ENCODE data around the gene UTRN.
A peak's percentile ranks its signal among the peaks of the same experiment; 100 is the strongest.

The UTRN gene

DNA sequence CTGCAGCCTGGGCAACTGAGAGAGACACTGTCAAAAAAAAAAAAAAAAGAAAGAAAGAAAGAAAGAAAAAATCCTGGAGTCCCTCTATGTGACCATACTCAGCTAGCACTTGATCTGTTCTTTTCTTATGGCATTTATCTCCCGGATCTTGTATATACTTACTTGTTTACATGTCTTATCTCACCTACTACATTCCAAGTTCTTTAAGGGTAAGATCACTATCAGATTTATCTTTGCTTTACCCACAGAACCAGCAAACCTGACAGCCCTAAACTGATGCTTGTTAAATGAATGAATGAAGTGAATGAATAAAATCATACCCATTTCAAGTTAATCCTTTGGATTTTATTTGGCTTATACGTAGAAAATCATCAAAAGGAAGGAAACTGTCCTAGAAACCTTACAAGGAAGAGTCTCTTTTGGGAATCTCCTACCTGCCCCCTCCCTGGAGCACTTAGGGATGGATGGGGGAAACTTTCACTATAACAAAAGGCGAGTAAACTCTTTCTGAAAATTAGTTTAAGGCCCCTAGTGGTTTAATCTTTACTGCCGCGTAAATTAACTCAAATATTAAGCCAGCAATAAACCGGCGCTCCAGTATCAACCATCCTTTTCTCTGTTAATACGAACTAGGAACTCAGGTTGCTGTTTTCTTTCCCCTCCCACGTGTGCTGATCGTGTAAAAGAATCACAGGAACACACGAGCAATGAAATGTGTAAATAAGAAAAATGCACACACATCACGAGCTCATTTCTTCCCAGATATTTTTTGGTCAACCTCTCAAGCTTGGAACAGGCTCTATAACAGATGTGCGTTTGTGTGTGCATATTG, 1.3 kb upstream of the UTRN start:
- no peak for DNase-seq

DNA sequence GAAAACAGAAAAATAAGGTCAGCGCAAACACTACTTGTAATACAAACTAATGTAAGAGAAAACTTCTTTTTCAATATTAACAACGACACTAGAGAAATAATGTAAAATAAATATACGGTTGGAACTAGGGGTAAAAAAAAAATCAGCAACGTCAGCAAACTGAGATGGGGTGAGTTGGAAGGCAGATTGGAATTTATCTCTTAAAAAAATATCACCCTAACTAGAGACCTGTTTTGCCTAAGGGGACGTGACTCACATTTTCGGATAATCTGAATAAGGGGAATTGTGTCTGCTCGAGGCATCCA, 705 bp upstream of the UTRN start:
- no peak for DNase-seq

DNA sequence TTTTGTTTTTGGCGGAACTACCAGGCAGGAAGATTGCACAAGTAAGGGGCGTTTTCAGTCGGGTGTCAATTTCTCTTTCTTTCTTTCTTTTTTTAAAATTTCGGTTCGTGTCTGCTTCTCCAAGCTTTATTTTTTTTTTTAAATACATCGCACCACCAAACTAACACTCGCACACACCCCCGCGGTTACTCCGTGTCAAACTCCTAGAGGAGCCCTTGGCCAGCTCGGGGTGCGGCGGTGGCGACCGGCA, 338 bp downstream of the UTRN start:
- DNase-seq, result no peak

DNA sequence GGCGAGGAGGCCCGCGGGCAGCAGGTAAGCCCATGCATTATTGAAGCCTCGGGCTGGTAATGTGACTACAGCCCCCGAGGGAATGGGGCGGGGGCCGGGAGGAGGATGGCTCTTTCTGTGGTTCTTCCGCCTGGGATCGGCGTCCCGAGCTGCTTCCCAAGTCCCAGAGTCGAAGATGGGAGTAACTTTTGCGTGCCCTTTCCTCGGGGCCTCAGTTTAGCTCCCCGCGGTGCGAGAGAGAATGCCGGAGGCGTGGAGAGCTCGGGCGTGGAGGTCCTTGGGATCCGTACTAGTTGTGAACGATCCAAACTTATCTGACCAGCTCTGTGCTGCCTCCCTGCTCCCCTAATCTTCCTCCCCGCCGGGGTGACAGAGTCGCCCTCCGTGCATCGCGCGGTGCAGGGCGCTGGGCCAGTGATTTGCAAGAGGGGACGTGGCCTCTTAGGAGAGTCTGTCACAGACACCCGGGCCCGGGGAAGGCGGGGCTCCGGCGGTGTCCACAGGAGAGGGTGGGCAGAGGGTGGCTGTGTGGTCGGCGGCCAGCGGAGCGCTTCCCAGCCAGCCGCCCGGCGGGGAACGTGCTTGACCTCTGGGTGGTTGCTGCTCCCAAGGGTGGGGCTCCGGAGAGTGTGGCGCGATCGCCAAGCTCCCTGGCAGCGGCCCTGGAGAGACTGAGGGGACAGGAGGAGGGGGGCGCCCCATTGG, 815 bp downstream of the UTRN start:
- DNase-seq, result peak; percentile 13

DNA sequence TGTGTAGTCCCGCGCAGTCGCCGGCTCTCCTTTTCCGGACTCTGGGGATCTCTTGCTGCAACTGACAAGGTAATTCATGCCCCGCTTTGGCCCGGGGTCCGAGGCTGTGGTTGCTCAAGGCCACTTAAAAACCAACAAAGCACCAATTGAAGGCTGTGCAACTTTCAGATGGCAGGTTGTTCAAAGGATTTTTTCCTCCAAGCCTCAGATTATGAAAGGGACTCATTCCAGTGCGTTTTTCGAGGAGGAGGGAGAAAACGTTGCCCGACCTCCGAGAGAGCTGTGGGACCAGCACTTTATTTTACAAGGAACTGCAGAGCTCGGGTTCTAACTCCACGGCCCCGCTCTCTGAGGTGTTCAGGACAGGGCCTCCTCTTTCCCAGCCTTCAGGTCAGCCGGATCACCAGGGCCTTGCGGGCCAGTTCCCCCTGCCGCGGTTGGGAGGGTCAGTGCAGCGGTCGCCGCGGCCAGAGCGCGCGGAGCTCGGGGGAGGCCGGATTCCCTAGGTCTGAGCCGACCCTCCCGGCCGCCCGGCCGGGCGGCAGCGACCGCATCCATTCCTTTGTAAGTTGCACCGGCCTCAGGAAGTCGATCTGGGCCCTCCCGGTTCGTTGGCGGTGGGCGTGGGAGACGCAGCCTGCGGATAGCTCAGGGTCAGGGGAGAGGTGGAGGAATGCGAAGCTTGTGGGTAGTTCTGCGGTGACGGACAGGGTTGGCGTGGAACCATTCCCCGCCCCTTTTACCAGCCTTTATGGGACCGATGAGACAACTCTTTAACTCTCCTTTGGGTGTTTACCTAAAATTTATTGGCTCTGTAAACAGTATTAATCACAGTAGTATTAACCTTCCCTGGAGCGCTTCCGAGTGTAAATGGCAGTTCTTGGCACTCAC, 1.6 kb downstream of the UTRN start:
- peak; percentile 11 for DNase-seq

DNA sequence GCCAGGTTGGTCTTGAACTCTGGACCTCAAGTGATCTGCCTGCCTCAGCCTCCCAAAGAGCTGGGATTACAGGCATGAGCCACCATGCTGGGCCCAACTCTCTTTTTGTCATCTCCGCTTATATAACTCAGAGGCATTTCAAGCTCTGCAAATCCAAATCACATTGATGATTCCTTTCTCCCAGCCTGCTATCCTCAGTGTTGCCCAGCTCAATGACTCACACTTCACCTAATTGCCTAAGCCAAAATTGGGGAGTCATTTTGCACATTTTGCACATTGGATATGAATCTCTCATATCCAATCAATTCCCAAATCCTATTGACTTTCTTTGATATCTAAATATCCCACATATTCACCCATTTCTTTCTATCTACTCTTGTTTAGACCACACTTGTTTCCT, 3.9 kb downstream of the UTRN start:
- no peak for DNase-seq

DNA sequence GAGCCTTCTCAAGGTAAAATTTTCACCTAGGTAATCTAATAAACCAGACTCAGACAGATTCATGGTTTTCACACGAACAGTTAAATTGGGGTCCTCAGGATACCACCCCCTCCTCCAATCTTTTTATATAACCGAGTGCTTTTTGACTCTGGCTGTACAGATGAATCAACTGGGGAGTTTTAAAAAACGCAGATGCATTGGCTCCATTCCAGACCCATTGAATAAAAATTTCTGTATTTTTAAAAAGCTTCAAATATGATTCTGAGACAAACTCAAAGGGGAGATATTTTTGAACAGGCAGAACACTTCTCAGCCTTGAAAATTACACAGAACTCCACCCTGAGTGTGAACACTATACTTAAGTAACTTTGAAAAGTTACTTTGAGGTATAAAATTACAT, 7.2 kb downstream of the UTRN start:
- DNase-seq, result no peak

DNA sequence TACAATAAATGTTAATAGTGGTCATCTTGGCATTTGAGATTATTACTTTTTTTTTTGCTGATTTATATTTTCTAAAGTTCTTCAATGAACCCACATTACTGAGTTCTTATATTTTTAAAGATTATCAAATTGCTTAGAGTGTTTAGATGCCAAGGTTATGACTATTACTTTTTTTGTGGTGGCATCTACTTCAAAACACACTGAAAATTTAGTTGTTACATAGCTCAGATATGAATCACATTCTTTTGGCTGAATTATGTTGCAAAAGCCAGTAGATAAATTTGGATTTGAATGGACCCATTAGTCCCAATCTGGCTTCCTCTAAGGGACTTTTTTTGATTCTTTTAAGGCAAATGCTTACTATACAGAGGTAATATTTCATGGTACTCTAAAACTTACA, 8.9 kb downstream of the UTRN start:
- DNase-seq, result no peak

DNA sequence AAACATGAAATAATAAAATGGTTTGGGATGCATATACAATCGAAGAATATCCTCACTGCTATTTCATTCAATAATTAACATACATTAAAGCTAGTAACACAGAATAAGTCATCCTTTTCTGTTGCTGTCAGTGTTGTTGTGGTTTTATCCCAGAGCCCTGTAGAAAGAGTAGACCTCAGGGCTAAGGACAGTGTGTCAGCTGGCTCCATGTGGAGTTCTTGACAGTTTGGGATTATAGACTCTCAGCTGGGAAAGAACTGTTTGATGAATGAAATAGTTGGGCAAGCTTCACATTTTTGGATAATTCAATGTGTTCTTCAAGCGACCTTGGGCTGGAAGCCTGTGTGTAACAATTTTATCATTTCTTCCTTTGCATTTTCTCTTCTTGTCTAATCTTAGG, 10.1 kb downstream of the UTRN start:
- no peak for DNase-seq

DNA sequence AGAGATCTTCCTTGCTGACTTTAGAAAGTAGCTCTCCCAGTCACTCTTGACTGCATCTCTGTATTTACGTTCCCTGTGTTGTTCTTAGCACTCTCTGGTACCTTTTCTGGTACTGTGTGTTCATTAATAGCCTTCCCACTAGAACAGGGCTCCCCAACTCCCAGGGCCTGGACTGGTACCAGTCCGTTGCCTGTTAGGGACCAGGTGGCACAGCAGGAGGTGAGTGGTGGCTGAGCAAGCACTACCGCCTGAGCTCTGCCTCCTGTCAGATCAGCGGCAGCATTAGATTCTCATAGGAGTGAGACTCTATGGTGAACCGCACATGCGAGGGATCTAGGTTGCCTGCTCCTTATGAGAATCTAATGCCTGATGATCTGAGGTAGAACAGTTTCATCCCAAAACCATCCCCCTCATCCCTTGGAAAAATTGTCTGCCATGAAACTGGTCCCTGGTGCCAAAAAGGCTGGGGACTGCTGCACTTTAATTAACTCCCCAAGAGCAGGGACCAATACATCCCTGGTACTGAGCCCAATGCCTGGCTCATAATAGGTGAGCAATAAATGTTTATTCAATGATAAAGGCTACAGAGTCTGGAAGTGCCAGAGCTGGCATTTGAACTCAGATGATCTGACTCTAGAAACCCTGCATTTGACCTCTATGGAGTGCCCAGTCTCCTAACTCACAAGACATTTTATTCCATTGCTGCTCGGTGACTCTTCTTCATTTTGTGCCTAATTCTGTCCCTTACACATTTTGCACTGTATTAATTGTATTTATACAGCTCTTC, 11.0 kb downstream of the UTRN start:
- DNase-seq, result no peak

DNA sequence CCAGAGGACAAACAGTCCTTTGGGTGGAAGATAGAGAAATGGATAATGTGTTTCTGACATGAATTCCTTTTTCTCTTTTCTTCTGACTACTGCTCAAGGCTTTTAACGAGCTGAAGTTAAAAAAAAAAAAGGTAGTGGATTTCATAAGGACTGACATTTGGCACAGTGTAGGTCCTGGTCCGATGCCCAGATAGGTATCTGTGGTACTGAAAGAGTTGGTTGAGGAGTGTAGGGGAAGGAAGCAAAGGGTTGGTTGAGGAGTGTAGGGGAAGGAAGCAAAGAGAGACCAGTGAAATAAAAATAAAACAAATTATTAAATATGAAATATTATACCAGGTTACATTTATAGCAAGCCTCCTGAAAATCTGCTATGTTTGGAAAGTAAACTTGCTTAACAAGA, 11.8 kb downstream of the UTRN start:
- DNase-seq, result no peak

DNA sequence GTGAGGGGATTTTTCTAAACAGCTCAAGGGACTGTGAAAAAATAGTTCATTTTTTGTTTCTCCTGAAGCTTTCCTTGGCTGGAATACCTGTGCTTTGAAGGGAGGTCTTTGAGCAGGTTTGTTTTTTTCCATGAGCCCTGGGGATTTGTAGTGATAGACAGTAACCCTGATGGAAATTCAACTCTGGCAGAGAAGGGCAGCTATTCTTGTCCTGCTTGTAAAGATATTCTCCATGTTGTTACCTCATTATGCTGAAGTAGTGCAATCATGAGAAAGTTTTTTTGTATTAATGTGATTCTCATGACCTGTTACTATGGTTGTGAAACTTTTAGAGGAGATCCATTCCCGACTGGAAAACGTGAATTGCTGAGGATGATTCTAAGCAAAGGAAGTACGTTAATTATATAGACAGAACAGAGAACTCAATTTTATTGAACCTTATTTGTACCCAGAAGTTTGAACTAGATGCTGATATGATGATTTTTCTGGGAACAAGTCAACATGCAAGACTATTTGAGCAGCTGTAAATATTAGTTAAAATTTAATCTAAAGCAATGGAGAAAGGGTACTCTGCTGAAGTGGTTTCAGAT, 12.5 kb downstream of the UTRN start:
- no peak for DNase-seq

DNA sequence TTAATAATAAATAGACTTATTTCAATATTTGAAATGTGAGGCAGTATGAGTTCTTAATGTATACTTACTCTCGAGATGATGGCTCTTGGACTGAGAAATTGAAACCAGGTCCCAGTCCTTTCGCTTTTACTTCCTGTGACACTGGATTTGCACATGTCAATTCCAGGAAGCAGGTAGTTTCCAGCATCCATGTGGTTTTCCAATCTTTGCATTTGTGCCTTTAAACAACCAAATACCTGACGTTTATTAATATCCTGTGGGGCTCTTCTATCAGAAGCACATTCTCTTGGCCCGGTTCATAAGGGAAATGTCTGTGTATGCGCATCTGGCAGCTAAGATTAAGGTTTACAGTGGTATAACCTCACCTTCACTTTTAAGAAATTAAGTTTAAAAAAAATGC, 13.1 kb downstream of the UTRN start:
- no peak for DNase-seq

DNA sequence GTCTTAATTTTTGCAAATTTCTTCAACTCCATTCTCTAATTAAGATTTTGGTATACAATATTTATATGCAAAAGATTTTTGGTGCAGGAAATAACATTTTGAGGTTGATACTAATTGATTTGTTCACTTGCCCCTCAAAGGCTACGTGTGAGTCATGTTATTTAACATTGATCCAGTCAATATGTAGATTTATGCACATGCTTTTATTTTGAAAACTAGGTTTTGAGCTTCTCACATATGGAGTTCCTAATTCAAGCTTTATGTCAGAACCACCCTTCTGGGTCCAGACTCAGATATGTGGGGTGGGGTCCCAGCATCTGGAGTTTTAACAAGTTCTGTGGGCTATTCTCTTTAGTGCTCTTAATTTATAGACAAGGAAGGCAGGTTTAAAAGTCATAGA, 13.8 kb downstream of the UTRN start:
- no peak for DNase-seq

DNA sequence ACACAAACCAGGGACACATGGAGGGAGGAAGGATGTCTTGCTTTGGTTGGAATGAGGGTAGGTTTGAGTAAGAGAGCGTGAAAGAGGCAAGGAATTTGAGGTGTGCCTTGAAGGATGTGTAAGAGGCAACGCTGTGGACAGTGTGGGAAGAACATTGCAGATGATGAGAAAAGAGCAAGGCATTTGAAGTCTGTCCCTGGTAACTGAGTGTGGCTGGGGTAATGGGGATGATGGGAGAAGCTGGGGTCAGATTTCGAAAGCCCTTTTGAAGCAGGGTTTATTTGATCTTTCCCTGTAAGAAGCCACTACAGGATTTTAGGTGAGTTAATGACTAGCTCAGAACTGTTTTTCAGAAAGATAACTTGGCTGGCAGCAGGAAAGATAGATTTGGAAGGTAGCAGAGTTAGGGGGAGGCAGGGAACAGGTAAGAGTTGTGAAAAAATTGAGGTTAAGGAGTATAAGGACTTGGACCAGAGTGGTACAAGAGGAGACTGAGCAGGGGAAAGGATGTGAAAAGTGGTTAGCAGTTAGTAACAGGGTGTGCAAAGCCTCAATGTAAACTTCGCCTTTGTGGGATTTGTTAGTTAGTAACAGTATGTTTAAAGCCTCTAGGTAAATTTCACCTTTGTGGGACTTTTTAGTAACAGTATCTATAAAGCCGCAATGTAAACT, 17.7 kb downstream of the UTRN start:
- DNase-seq, result no peak

DNA sequence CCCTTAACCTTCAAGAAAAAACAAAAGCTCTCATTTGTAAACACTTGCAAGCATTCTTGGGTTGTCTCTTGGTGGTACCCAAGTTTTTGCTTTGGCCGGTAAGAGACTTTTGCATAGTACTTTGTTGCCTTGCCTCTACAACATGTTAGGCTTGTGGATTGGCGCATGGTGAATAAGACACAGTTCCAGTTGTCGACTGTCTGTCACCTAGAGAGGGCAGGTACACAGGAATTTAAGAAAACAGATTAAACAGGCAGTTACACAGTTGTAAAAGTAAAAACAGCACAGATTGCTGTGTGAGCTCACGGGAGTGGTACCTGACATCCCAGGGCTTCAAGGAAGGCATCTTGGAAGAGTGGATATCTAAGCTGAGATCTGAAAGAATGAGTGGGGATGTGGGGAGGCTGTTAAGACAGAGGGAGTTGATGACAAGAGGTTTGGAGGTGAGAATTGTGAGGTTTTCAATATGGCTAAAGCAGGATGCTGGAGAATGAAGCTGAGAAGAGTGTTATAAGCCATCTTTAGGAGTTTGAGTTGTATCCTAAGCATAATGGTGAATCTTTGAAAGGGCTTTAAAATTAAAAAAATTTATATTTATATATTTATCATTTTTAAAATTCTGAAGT, 19.2 kb downstream of the UTRN start:
- DNase-seq, result no peak

DNA sequence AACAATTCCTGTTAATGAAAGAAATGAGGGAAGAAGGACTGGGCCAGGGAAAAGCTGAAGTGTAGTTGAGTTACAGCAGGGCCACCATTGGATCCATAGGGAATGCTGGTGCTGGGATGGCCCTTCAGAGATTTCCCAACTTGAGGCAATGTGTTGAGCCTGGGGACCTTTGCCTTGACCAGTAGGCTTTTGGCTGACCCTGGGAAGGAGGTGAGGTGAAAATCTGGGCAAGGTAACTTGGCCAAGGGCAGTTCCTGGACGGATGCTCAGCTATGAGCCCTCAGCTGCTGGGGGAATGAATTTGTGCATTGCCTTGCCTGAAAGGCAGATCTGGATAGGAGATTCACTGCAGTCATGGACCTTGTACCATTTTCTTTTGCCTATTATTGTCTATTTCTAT, 20.4 kb downstream of the UTRN start:
- DNase-seq, result no peak

DNA sequence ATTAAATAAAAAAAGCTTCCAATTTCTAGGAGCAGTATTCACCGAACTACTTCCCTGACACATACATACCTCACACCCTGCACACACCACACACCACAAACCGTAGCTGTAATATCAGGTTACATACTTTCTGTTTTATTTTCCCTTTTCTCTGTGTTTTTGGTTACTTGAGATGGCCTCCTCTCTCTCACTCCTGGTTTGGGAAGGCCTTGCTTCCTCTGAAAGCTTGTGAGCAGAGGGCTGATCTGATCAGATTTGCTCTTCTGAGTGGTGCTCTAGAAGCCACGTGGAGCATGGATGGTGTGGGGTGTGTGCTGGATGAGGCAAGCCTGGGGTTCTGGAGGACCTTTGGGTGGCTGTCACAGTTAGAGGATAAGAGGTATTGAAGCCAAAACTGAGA, 20.9 kb downstream of the UTRN start:
- no peak for DNase-seq

DNA sequence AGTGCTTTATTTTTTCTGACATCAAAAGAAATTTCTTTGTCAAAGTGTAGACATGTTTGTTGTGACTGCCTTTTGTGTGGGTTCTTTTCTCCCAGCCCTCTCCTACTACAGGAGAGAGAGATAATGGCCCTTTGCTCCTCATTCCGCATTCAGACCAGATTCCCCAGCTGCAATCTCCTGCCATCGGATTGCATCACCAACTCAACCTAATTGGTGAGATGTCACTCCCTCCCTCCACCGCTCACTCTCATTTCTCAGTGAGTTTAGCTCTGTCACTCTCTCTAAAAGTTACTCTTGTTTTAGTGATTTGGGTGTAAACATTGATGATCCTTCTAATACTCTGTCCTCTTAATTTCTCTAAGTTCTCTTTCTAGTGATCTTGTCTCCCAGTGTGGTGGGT, 22.7 kb downstream of the UTRN start:
- DNase-seq, result no peak

DNA sequence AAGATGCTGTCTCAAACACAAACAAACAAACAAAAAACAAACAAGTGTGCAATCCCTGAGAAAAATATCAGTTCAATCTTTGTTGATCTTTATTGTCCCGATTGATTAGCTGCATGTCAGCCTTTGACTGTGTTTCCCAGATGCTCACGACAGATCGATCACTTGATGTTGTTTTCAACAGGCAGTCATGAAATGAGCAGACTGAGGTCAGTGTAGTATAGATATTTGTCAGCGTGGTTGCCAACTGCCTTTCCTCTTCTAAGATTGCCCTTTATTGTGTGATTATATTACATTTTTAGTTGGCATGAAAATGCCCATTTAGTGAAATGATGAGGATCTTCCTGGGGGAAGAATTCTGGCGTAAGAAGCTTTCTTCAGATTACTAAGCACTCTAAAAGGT, 25.6 kb downstream of the UTRN start:
- DNase-seq, result no peak

DNA sequence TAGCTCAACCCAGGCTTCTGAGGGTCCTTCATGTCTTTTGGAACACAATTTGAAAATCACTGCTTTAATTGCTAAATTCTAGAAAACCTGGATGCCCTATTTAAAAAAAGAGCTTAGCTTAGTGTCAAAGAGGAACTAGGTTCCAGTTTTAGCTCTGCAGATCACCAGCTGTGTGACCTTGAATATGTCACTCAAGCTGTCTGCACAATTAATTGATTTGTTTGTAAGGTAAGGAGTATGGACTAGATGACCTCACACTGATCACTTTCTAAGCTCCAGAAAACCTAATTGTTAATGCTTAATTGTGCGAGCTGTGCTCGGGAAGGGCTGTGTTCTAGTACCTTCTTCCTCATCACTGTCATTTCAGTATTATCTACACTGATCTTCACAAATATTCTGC, 26.2 kb downstream of the UTRN start:
- no peak for DNase-seq

DNA sequence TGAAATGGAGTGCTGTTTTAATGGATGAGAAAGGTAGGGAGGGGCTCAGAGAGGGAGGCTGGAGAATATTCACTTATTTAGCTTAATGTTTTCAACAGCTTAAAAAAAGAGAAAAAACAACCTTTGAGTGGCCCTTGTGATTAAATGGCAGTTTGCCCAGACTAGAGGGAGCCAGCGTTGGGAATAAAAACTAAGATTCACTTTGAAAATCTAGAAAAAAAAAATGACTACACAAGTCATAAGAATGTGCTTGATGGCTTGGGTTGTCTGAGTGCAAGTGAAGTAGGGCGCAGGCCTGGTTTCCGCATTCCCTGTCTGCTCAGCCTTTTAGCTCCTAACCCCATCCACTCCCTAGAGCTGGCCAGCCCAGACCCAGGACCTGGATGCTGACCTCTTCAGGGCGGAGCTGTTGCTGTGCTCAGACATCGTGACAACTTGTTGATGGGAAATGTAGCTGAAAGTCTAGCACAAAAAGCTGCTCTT, 28.9 kb downstream of the UTRN start:
- DNase-seq, result no peak
